Measurements from ENCODE around the gene PCMTD2.

Gene PCMTD2

DNA sequence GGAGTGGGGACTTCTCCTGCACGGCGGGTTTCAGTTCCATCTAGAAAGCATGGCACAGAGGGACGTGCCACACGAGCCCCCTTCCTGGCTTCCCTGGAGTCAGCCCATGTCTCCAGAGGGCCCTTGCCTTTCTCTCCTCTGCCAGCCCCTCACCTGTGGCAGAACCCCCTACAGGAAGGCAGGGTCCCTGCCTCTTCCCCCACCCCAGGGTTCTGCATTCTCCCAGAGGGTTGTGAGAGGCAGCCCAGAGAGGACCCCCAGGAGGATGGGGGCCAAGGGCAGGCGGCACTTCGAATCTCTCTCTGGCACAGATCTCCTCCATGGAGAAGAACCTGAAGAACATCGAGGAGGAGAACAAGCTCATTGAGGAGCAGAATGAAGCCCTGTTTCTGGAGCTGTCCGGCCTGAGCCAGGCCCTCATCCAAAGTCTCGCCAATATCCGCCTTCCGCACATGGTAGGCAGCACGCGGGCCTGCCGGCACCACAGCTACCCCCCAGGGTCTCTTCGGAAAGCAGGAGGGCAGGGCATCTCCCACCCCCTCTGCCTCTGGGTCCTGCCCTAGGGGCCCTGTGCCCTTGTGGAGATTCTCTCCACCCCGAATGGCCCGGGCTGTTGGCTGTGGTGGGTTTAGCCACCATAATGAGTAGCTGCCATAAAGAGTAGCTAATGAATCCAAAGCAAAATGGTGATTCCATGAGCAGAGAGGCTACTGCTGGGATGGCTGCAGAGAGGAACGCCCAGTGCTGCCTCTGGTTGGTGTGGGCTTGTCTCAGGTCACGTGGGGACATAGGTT, 15.9 kb upstream of the PCMTD2 start:
- no peak for DNase-seq

DNA sequence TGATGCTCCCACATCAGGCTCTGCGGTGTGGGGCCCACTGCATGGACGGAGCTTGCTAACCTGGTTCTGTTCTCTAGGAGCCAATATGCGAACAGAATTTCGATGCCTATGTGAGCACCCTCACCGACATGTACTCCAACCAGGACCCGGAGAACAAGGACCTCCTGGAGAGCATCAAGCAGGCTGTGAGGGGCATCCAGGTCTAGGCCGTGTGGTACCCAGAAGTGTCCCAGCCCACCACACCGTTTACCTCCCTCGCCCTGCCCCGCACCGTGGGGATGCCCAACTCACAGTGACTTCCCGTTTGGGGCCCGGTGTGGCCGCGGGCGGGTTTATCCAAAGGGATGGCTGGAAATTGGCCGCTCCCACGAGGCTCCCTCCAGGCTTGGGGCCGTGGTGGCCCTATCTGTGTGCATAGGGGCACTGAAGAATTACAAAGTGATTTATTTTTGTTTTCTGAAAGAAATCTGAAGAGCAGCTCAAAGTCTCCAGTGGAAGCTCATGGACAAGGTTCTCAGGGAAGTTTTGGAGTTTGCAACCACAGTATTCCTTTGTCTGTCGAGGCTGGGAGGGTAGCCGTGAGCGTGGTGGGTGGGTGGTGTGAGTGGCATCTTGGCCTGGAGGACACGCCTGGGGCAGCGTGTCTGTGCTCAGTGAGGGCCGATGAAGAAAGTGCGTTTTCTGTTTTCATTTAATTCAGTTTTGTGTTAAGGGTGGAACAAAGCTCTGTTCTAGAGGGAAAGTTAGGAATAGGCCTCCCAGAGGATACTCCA, 15.1 kb upstream of the PCMTD2 start:
- DNase-seq, result no peak

DNA sequence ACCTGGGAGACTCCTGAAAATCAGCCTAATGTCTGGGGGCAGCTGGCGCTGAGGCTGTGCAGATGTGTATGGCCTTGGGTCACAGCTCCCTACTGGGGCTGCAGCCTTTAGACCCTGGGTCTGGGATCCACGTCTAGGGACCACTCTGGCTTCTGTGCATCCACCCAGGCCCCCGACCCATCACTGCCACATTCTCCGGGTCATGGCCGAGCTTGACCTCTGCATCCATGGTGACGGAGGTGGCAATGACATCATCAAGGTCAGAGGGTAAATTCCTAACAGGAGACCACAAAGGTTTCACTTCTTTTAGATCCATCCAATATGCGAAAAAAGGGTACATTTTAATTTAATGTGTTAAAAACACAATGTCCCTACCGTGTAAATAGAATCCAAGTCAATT, 14.5 kb upstream of the PCMTD2 start:
- no peak for DNase-seq

DNA sequence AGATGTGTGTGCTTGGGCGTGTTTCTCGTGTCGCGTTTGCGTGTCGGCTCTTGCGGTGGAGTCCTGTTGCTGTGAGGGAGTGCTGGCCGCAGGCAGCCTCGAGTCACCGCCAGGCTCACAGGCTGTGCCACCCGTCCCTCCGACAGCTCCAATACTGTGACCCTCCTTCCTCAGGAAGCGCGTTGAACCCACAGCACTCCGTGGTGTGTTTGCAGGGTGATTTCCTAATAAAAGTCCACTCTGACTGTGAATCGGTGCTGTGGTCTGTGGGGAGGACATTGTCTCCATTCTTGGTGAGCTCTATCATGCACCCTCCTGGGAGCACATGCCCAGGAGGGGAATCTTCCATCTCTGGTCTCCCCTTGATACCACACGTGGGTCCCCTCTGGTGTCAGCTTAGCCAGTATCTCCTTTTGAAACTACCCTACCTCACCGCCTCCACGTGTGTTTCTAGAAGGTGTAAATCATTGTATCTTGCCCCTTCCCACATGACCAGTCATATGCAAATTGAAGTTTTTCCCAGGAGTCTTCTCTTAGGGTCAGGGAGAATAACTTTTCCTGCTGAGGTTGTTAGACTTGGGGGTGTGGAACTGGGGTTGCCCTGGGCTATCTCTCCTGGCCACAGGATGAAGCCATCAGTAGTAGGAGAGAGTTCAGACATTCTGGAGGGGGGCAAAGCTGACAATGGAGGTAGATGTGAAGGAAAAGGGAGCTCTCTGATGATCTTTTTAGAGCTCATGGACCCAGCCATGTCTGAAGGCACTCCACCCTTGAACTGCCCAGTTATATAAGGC, 13.3 kb upstream of the PCMTD2 start:
- peak; percentile 7 for DNase-seq

GRCh38 chr20:64242797-64243475, 12.6 kb upstream of the PCMTD2 start:
- DNase-seq, result no peak

DNA sequence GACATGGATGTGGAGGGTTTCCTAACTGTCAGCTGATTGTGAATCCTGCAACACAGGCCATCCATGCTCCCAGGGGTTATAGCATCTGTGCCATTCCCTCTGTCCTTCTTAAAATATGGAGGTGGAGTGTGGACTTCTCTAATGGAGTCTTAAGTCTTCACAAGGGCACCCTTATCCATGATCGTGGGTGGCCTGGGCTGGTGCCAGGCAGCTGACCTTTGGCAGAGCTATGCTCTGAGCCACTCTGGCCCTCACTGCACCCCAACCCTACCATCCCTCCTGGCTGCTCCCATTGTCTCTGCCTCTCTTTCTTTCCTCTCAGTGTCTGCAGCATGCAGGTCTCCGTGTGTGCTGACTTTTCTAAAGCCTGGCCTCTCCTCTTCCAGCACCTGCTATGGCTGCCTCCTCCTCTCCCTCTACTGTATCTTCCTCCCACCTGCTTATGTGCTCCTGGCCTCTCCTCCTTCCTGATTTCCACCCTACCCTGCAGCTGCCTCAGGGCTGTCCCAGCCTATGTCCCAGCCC, 11.2 kb upstream of the PCMTD2 start:
- peak; percentile 26 for DNase-seq

DNA sequence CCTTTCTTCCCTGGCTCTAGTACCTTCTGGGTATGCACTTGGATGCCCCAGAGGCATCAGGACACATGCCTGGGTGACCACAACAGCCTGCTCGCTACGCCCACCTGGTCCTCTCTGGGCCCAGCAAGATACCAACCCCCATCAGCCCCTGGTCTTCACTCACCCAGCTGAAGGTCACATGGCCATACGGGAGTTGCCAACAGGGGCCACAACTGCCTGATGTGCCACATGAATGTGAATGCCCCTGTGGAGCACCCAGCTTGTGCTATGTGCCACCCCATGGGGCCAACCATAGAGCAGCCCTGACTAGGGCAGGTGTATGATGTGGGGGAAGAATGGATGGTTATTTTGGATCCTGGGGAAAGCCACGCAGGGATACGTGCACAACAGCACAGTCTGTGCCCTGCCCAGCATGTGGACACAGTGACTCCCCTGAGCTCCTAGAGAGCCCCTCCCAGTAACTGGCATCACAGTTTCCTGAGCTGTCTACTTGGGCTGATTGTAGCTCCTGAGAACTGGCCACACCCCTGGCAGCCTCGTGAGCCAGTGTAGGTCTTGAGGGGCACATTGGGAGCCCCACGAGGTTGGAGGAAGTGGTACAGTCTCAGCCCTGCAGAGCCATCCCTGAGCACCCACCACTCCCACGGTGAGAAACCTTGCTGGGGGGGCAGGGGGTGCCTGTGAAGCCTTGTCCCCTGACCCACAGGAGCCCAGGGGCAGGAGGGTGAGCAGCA, 10.5 kb upstream of the PCMTD2 start:
- DNase-seq, result peak; percentile 46

- DNase-seq, result peak; percentile 25
Observed at GRCh38 chr20:64245746-64246595, 9.6 kb upstream of the PCMTD2 start.

DNA sequence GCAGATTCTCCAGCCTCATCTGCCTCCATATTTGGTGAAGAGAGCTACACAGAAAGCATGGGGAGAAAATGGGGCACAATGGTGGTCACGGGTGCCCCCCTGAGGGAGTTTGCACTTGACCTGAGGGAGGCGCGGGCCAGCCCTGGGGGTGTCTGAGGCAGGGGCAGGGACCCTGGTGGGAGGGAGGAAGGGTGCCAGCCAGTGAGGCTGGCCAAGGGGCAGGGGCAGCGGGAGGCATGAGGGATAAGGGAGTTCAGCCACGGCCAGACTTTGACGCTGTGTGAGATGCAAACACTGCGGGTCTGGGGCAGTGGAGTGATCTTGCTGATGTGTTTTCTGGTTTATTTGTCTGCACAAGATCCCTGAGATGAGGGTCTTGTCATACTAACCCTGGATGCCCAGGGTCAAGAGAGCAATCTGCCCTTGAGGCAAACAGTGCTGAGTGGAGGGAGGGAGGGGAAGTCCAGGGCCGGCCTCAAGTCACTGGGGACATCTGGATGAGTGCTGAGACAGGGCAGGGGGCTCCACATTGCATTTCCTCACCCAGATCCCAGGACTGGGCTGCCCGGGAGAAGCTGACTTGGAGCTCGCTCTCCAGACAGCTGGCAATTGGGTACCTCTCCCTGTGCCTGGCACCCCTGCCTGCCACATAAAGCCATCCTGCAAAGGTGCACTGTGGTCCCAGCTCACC, 8.8 kb upstream of the PCMTD2 start:
- DNase-seq, result no peak

DNA sequence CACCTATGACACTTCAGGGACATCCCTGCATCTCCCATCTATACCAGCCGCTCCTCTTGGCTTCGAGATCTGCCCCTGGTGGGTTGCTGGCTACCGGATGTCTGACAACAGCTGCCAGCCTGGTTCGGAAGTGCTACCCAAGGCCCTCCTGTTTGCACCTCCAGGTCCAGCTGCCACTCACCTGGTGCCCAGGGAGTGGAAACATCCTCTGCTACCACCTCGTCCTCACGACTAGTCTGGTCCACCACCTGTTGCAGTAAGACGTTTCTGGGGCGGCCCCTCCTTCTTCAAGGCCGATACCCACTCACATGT, 8.3 kb upstream of the PCMTD2 start:
- DNase-seq, result no peak

GRCh38 chr20:64247970-64248841, 7.3 kb upstream of the PCMTD2 start:
- no peak for DNase-seq

DNA sequence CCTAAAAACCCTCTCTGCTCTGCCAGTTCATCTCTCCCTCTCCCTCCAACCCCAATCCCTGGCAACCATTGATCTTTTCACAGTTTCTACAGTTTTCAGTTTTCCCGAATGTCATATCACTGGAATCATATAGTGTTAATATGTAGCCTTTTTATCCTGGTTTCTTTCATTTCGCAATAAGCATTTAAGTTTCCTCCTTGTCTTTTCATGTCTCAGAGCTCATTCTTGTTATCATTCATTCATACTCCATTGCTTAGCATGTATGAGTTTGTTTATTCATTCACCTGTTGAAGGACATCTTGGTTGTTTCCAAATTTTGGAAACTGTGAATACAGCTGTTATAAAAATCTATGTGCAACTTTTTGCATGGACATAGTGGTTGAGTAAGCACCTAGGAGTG, 5.5 kb upstream of the PCMTD2 start:
- no peak for DNase-seq

- DNase-seq, result no peak
Observed at GRCh38 chr20:64253000-64253383, 2.6 kb upstream of the PCMTD2 start.

- DNase-seq, result no peak
Observed at GRCh38 chr20:64253443-64253842, 2.1 kb upstream of the PCMTD2 start.

GRCh38 chr20:64254156-64254555, 1.4 kb upstream of the PCMTD2 start:
- no peak for DNase-seq

- DNase-seq, result no peak
Observed at GRCh38 chr20:64254571-64255360, 782 bp upstream of the PCMTD2 start.

- no peak for DNase-seq
Observed at GRCh38 chr20:64256282-64256935, 861 bp downstream of the PCMTD2 start.

DNA sequence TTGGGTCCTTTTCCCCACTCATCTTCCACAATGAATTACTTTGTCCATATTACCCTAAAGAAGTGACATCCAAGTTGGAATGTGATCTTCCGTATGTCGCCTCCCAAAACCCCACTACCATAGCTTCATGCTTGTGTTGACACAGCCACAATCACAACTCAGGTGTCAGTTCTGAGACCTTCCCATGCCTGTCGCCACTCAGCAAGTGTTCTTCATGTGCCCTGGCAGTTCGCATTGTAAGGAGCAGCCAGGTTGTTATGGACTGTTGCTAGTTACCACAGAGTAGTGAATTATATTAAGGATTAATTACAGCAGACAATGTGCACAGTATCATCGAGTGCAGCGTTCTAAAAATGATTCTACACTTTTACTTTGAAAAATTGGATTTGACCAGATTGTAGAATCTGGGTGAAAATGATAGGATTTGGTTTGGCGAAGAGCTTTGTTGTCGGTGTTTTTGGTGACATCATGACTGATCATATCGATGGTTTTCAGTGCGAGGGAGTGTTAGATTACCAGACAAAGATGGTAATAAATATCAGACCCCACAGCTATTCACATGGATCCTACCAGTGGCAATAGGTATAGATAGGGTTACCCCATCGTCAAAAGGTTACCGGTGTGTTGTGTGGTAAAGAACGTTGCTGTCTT, 1.7 kb downstream of the PCMTD2 start:
- DNase-seq, result no peak
